GM18858 (cell line): ENCODE results near the gene EXD2.

ENCODE experiments used
- ATAC-seq: cut with Tn5 transposase; IDR thresholded peaks from one replicate; pipeline ENCODE4 v1.9.1; 2021; ENCODE audit not compliant: unreplicated experiment

EXD2 gene

DNA sequence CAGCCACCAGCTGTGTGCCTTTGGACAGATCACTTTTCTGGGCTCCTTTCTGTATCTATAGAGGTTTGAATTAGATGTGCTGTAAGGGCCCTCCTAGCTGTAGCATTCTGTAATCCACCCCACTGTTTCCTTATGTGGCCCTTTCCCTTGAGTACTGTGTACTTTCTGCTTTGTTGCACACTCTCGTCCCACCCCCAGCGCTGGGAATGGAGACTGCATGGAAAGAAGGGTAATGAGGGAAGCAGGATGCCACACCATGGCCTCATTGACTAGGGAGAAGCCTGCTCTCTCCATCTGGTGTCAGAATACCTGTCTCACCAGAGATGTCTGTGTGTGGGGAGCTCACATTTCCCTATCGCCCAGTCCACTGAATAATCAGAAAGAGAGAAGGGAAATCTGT is 55.0 kb downstream of the EXD2 start:
- no peak for ATAC-seq

DNA sequence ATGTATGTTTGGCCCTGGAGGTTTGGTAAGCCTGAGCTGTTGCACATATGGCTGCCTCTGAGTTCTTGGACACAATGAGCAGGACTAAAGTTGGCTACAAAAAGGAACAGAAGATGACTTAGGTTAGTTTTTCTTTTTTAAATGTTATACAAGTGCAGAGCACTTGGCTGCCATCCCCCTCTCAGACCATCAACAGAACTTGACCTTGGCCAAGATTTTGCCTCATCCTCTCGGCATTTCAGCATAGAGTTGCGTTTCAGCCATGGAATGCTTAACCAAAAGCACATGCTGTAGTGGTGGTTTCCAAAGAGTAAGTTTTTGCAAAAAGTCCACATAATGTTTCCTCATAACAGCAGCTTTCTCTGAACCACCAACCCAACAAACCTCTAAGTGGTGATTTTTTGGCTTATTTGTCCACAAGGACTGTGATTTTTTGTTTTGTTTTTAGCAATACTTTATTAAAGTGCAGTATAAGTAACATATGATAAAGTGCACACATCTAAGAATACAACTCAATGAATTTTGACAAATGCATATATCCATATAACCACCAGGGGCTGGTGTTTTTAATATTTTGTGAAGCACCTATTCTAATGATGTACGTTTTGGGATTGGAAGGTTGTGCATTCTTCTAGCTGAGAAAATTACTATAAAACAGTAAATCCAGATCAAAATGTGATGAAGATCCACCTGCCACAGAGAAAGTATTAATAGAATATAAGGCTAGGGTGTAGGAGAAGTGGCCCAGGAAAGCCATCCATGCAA is 56.6 kb downstream of the EXD2 start:
- ATAC-seq, result no peak

DNA sequence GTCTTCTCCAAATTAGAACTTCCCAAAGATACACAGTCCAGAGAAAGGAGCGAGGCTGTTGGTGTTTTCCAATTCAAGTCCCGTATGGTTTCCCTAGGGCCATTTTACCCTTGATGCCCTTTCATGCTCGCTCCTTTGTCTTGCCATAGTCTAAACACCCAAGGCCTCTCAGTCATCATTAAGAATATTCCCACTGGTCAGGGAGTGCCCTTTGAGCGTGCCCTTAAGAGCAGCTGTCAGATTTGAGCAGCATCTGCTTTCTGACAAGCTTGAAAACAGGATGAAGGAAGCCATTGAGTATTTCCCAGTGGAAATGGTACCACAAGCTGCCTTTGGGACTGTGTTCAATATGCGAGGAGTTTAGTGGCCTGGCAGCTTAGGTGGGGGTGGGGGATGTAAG is 58.3 kb downstream of the EXD2 start:
- ATAC-seq, result no peak

DNA sequence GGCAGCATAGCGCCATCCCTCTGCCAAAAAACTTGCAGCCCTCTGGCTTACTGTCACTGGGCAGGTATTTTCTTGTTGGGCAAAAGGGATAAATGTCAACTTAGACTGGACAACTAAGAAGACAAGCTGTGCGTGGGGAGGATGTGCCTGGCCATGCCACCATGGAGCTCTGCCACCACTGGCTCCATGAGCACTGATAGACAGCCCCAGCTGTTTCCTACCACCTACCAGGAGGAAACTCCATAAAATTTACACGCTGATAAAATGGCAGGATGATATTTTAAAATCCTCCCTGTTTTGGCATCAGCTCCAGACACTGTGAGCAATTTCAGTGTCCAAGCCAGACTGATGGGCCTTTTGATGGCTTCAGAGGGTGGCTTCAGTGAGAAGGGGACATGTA is 61.6 kb downstream of the EXD2 start:
- ATAC-seq, result no peak

DNA sequence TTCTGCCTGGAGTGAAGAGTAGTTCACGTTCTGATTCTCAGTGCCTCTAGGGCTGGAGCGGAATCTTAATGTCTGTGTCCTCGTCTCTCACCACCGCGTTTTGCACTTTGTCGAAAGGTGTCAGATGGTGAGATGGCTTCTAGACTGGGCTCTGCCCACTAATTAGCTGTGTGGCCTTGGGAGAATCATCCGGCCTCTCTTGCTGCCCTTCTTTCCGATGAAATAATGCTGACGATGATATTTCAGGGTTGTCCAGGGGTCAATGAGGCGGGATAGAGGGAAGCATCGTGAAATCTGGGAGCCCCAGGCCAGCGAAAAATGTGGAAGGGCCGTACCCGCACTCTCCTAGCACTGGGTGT is 67.8 kb downstream of the EXD2 start:
- no peak for ATAC-seq

DNA sequence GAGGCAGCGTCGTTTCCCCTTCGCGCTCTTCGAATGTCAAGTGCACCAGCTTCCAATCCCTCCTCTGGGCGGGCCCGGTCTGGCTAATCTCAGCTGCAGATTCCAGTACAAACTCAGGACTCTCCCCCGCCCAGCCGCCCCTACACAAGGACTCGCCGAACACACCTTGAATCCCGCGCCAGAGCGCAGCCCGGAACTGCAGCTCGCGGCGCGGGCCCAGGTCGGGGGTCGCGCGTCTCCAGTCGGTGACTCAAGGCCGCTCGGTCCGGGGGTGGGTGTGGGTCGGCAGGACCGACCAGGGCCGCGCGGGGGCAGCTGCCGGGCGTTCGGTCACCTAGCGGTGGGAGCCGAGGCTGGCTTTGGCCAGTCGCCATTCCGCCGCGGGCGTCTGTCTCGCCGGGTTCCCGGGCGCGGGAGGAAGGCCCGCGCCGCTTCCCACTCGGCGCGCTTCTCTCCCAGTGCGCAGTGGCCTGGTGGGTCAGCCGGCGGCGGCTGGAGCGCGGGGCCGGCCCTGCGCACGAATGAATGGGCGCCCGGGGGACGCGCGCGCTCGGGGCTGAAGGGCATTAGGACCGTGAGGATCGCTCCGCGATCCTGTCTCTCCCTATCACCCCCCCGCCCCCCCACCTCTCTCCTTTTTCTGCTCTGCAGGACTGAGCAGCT is 68.4 kb downstream of the EXD2 start, which contains the start of gene GALNT16:
TSS of gene GALNT16 (plus strand) at position 632 of the 663 bp plus-strand sequence. CDS start 133 bp downstream, outside the sequence.
- no peak for ATAC-seq

DNA sequence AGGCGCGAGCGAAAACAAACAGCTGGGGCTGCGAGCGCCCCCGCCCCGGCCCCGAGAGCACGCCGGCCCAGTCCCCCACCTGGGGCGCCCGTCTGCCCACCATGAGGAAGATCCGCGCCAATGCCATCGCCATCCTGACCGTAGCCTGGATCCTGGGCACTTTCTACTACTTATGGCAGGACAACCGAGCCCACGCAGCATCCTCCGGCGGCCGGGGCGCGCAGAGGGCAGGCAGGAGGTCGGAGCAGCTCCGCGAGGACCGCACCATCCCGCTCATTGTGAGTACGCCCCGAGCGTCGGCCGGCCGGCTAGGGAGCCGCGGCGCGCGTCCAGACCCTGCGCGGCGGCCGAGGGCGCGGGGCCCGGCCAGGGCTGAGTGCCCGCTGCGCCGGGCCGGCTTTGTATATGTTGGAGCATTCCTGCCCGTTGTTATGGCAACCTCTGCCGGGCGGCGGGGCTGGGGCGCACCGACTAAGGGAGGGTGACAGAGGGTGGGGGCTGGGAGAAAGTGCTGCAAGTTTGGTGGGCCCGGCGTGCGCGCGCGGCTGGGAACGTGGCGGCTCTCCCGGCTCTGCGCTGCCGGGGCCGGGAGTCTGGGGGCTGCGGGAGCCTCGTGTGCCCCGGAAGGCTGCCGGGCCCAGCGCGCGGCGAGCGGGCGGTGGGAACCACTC is 69.0 kb downstream of the EXD2 start:
- no peak for ATAC-seq

DNA sequence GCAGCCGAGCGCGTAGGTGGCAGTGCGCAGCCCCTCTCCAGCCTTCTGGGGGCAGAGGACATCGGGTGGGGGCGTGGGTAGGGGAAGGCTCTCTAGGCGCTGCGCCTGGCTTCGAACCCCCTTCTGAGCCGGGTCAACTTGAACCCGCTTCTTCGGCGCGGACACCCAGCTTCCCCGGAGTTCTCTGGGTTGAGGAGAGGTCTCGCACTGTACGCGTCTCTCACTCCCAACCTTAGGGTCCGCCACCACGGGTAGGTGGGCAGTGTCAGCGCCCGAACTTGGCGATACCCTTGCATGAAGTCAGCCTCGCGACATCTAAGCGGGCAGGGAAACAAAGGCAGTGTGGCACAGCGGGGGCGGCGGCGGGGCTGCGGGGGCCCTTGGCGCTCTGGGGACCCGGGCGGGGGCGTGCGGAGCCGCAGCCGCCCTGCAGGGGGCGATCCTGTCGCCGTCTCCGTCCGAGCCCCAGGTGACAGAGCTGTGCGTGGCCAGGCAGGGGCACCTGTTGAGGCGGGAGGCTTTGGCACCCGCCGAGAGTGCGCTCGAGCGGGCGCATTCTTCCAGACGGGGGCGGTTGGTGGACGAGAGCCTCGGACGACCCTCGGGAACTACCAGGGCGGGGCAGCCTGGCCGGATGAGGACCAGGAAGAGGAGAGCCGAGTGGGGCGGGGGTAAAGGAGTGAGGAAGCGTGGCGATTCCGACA is 69.7 kb downstream of the EXD2 start:
- ATAC-seq, result no peak

DNA sequence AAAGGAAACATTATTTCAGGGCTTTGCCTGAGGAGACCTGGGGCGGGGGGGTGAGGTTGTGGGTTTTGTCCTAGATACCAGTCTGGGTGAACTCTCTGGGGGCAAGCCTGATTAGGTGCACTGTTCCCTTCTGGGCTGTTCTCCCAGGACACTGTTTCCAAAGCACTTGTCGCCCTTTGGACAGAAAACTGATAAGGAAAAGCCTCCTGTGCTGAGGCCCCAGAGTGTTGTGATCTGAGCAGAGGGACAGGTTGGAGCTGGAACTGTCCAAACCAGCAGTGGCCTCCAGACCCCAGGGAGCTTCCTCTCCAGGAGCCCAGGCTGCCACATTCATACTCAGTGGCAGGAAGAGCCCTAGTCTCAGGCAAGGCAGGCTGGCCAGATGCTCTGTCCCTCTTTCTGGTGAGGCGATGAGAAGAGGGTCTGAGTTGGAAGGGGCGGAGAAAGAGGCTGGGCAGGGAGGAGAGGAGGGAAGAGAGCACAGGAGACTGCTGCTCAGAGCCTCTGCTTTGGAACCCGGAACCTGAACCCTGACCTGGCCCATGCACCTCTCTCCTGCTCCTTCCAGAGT is 70.5 kb downstream of the EXD2 start:
- ATAC-seq, result no peak

DNA sequence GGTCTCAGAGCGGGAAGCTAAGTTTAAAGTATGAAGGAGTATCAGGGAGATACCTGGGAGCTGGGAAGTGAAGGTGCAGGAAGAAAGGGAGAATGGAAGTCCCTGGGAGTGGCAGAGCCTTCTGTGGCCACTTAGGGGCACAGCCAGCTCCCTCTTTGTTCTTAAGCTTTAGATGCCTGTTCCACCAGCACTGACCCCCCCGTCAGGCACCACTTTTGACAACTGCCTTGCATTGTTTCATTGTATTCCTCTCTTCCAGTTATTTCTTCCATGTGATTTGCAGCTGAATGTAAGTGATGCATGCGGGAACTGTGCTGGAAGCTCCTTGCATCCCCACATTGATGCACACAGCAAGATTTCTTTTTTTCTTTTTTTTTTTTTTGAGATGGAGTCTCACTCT is 71.2 kb downstream of the EXD2 start:
- ATAC-seq, result no peak

DNA sequence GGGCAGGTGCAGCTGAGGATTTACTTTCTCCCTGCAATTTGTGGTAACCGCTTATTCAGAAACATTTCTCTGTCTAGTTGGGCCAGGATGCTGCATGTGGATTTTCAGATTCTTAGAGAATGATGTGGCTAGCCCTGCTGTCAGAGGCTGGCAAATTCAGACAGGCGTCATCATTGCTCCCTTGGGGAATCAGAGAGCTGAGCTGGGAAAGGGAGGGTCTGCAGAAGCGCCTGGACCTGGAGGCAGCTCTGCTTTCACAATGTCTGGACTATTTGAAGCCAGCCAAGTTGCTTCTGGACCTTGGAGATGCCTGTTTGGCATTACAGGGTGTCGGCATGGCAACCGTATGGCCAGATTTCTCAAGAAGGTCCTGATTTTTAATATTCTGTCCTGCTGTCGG is 72.1 kb downstream of the EXD2 start:
- no peak for ATAC-seq

DNA sequence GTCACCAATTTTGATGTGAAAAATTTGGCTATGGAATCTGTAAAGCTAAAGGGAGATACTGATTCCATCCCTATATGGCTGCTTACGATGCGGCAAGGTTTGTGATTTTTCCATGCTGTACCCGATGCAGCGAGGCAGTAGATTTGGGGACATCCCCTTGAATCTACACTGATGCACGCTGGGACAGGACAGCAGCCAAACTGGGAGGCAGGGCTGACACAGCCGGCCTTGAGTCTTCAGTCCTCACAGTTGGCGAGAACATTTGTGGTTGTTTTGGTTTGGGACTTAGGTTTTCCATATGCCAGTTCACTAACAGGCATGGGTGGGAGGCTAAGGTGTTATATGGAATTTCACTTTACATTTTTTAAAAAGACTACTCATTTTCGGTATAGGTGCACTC is 72.5 kb downstream of the EXD2 start:
- ATAC-seq, result no peak

DNA sequence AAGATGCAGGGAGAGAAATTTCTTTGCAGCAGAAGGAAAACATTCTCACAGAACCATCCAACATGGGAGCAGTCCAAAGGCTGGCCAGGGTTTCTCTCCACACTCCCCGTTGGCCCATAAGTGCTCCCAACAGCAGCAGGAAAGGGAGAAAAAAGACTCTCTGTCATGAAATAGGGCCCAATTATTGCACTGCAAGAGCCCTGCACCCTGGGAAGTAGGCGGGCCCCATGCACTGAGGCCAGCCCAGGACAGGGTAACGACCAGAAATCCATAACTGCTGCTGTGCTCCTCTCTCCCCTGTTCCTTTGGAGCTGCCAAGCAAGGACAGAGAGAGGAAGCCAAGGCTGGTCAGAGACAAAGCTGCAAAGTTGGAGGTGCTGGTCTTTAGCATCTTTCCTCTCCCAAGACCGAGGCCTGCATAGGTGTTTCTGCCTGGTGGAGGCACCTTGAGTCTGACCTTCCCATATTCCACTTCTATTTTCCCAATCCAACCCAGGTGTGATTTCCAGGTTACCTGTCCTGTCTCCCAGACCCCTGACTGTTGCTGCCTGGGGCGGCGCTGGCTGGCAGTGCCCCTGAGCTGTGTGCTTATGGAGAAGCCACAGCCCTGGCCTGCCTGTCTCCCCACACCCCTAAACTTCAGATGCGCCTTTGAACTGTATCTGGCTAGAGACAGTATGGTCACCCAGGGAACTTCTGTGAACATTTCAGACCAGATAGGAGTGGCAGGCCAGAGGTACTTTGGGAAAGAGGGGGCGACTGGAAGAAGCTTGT is 75.5 kb downstream of the EXD2 start:
- ATAC-seq, result no peak

DNA sequence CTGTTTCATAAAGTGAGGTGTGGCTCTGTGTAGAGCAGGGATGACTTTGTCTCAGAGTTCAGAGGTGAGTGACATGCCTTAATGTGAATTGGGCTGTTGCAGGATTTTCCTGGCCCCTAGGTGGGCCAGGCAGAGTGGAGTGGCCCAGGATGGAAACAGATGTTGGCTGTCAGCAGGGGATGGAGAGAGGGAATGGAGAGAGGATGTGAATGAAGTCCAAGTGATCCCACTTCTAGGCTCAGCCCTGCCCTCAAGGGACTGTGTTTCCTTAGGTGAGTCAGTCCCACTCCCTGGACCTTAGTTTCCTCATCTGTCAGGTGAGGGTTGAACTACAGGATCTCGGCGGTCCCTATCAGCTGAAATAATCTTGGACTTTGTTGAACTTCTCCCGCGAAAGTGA is 76.2 kb downstream of the EXD2 start:
- ATAC-seq, result no peak

DNA sequence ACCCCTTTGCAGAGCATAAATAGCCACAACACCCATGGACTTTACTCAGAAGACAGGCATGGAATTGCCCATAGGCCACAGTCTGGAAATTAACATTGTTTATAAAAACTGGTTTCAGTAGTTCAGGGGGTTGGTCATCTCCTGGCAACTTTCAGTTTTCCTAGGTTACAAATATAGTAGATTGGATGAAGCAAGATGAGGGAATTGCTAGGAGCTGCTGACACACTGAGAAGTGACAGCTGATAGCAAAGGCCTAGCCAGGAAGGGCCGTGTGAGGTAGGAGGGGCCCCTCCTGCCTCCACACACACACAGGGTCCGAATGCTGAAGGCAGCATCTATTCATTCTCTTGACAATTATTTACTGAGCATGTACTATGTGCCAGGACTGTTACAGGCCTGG is 76.9 kb downstream of the EXD2 start:
- ATAC-seq, result no peak

DNA sequence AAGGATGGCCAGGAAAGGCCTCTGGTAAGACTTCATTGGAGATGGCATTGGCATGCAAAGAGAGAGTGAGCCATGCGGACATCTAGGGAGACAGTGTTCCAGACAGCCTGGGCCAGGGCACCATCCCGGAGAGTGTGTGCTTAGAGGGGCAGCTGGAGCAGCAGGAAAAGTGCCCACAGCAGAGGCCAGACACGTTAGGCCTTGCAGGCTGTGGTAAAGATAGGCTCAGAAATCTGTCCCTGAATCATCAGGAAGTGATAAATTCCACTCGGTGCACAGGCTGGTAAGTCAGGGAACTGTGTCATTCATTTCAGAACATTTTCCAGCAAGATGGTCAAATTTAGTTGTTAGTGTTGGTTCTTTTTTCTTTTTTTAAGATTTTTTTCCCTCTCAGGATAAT is 77.5 kb downstream of the EXD2 start:
- no peak for ATAC-seq

DNA sequence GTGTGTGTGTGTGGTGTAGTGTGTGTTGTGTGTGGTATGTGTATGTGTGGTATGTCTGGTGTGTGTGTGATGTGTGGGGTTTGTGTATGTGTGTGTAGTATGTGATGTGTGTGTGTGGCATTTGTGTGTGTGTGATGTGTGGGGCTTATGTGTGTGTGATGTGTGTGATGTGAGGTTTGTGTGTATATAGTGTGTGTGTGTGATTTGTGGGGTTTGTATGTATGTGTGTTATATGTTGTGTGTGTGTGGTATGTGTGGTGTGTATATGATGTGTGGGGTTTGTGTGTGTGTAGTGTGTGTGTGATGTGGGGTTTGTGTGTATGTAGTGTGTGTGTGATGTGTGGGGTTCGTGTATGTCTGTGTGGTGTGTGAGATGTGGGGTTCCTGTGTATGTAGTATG is 78.1 kb downstream of the EXD2 start:
- no peak for ATAC-seq

DNA sequence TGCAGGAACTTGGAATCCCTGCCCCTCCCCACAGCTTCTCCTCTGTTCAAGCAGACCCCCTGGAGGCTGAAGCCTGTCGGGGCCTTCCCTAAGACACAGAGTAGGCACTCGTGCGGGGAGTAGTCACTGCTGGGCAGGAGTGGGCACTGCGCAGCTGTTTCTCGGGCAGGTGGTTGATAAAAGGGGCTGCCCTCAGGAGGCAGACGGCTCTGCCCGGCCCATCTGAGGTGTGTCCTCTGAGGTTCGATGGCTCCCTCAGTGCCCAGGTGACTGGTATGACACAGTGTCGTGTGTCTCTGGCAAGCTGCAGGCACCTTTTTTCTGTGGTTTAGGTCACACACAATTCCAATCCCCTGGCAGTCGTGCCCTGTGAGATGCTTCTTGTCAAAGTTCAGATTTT is 78.8 kb downstream of the EXD2 start:
- no peak for ATAC-seq

DNA sequence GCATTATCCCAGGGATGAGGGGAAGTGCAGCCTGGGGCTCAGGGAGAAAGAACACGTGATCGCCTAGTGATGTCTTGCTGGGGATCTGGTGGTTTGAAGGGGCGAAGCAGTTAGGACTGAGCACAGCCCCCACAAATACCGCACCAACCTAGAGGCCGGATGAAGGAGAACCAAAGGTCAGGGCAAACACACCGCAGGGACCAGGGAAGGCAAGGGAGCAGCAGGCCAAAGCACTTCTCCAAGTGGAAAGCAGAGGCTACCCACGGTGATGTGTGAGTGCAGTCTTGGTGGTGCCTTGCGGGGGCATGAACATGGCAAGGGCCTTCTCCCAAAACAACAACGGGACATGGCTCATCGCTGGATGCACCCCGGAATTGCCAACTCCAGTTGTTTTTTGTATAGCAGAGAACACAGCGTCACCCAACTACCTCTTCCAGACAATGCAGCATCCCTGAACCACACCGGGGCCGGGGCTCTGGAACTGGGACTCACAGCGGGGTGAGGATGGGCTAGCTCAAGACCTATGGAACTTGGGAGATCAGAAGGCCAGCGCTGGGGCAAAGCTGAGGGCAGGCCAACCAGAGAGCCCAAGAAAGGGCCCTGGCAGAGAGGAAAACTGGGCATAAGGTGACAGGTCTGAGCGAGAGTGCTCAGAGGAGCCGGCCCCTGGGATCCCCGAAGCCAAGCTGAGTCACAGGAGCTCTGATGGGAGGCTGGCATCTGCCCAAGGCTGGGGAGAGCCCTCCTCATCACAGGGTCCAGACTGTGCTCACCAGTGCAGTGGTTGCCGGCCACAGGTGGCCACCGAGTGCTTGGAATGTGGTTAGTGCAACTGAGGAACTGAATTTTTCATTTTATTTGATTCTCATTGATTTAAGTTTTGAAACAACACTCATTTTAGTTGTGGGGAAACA is 79.8 kb downstream of the EXD2 start:
- no peak for ATAC-seq

DNA sequence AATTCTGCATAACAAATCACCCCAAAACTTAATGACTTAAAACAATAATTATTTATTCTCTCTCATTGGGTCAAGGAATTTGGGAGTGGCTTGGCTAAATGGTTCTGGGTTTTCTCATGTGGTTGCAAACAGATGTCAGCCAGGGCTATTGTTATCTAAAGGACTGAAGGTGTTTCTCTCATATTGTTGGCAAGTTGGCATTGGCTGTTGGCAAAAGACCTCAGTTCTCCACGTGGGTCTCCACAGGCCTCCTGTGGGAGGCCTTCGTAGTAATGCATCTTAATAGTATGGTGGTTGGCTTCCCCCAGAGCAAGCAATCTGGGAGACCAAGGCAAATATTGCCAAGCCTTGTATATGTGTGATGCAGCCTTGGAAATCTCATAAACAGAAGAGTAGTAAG is 83.0 kb downstream of the EXD2 start:
- no peak for ATAC-seq
